AG08395 (cell line): ENCODE data around the gene JPH3.

ENCODE experiments used
- DNase-seq: peaks from one replicate; pipeline ENCODE4 v3.0.0; 2012; ENCODE audit warnings: mixed read lengths, low spot score

The JPH3 gene

DNA sequence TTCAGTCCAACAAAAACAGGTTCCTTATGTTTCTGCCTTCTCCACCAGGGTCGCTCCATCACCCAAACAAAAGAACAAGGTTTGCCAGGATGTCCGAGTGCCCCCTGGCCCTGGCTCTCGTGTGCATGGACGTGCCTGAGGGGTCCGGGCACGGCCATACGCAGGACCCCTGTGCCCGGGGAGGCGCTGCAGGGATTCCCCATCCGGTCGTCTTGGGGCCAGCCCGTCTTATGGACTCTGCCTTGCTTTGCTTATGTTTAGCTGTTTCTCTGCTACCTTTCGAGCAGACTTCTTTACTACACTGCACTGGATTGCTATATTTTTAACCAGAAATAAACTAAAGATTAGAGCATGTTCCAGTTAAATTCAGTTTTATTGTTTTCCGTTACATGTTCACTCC lies 95.5 kb downstream of the JPH3 start:
- DNase-seq, result no peak

DNA sequence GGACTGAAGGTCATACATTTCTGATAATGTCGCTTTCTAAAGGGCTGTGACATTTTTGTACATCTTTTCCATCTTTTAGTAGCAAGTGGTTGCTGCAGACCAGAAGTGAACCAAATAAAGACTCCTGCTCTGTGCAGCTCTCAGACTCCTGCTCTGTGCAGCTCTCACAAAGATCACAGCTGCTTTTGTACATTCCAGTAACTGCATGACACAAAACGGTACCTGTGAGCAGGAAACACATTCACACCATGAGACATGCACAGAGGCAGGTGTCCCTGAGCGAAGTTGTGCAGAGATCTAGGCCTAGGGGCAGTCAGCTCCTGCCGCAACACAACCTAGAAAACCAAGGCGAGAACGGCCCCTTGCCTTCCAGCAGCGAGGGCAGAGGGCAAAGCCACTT lies 95.9 kb downstream of the JPH3 start:
- DNase-seq, result no peak

DNA sequence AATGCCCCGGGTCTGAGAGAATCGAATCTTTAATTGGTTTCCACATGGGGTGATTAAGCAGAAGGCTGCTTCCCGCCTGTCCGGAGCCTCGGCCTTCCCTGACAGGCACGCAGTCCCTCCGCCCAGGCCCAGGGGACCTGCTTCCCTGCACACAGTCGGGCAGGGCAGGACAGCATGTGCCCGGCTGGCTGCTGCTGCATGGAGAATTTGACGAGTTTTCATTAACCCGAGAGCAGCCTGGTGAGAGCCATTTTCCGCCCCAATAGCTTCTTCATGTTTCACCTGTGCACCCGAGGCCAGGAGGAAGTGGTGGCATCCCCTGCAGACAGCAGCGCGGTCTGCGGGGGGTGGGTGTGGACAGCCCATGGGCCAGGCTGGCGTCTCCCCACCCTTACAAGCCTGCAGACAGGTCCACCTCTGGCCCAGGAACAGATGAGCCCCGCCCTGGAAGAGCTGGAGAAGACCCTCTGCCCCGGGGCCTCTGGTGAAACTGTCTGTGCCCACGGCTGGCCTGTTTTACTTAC lies 96.4 kb downstream of the JPH3 start:
- DNase-seq, result no peak

GRCh38 chr16:87700406-87701077 lies 98.2 kb downstream of the JPH3 start:
- DNase-seq, result no peak

DNA sequence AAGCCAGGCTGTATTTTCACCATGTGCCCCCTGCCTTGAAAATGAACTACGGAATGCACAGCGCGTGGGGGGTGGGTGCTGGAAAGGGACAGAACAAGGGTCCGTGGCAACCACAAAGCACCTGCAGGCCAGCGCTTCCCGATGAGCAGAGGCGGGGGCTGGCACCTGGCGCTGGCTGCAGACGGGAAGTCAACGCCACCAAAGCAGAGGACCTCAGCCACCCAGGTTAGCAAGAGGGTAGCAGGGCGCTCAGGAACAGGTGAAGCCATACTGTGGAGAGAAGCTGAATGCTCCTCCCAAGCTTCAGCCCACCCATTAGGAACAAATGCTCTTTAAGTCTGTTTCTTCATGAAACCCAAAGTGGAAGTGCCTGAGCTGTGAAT lies 98.8 kb downstream of the JPH3 start:
- no peak for DNase-seq

DNA sequence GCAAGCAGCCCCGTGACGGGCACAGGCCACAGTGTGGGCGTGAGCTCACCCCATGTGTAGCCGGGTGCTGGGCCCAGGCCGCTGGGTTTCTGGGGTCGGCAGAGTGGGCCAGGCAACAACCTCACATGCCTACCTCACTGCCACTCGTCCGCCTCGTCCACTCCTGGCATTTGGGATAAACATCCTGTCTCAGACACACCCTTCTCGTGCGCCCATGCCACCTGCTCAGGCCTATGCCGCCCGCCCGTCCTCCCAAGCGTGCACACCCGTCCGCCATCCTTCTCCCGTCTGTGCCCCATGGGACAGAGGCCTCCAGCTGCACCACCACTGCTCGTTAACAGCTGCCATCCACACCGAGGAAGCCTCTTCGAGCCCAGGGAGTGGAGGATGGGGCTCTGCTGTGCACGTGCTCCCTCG lies 99.2 kb downstream of the JPH3 start:
- no peak for DNase-seq

DNA sequence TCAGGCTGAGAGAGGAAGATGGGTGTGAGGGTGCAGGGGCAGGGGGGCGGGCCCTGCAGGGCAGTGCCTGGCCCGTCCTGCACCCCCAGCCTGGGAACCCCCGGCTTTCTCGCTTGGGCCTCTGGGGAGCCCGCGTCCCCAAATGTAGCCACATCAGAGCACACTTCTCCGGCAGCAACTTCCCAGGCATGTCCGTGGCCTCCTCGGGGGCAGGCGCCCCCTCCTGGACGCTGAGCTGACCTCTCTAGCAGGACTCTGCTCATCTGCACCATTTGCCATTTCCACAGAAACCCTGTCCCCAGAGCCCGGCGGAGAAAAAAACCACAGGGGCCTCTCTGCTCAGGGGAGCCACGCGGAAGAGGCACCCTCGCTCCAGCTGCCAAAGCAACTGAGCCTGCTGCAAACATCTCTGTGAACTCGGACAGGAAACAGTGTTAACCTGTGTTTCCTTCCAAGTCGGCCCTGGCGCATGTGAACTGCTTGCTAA lies 100.1 kb downstream of the JPH3 start:
- peak; percentile 57 for DNase-seq

DNA sequence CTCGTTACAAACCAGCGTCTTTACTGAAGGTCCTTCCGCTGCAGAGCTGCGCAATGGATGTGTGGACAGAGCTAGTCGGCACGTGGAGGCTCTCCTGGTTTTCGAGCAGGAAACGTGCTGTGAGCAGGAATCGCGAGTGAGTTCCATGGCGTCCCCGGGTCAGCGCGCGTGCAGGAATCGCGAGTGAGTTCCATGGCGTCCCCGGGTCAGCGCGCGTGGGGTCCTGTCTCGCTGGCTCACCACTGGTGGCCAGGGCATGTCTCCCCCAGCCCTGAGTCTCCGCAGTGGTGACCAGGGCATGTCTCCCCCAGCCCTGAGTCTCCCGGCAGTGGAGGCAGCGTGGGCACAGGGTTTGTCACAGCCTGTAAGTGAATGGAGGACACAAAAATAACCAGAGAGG lies 100.8 kb downstream of the JPH3 start:
- DNase-seq, result no peak

DNA sequence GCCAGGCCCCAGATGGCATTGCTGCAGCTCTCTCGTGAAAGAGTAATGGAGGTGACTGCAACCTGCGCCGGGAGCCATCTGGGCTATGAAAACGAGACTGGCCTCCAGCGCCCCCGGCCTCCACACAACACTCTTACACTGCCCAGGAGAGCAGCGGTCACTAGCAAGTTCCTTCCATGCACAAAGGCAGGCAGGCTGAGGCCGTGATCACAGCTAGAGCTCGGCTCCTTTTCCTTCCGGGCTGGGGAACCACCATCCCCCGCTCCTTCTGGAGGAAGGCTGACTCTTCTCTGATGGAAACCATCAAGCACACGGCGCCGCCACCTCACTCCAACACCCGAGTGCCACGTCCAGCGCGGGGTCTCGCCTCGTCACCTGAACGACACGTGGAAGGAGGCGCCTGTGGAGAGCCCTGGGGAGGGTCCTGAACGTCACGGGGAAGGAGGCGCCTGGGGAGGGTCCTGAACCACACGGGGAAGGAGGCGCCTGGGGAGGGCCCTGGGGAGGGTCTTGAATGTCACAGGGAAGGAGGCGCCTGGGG lies 101.6 kb downstream of the JPH3 start:
- DNase-seq, result no peak

- no peak for DNase-seq
Observed at GRCh38 chr16:87704754-87705353, 102.5 kb downstream of the JPH3 start.

GRCh38 chr16:87705771-87706277 lies 103.5 kb downstream of the JPH3 start:
- DNase-seq, result no peak

- no peak for DNase-seq
Observed at GRCh38 chr16:87706278-87707000, 104.1 kb downstream of the JPH3 start.

- DNase-seq, result no peak
Observed at GRCh38 chr16:87707097-87707496, 104.8 kb downstream of the JPH3 start.

DNA sequence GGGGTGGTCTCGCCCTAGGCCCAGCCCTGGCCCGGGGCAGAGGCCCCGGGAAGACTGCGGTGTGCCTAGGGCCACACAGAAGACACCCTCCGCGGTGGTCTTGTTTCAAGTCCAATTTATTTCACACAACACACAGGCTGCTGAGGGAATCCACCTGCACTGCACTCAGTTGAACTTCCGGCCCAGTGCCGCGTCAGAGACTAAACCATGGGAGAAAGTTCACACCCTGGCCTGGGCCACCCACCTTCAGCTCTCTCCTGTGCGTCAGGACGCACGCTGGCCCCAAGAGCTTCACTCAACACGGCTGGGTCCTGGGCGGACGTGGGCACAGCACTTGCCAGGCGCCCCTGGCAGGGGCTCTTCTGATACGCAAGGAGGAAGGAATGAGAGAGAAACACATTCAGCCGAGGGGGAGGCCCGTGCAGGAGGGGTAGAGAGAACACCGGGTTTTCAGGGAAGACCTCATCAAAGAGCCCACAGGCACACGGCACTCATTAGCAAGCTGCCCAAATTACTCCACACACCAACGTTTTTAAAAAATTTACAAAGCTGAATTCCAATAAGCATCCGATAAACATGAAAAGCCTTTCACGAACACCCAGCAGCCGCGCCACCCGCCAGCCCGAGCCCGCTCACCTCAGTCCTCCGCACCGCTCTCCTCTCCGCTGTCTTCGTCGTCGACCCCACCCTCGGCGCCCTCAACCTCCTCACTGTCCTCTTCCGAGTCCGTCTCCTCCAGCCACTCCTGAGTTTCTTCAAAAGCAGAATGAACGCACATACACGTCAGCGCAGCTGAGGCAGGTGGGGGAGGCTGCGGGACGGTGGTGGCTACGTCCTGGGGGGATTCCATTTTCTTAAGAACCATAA lies 105.6 kb downstream of the JPH3 start:
- DNase-seq, result no peak

DNA sequence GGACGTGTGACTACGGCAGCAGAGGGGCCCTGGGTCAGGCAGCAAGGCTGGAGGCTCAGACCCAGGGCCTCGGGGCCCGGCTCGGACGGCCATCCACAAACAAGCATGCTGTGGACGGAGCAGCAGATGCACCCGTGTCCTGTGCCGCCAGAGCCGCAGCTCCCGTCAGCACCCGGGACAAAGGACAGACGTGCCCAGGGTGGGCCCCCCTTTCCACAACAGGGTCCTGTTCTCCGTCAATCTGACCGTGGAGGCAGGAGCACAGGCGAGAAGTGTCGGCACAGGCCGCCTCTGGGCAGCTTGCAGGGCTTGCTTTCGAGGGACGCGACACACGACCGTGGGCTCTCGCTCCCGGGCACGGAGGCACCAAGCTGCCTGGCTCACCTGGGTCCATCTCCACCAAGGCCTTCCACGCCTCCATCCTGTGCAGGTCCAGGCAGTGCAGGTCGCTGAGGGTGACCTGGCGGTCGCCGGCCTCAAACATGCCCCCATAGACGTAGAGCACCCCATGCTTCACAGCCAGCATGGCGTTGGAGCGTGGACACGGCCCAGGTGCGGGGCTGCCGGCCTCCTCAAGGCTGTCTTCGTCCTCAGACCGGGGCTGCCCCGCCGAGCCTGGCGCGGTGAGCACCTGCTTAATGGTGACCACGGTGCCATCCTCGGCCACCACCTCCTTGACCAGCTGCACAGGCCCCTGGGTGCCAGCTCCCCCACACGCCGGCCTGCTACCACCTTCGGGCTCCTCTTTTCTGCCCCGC lies 106.8 kb downstream of the JPH3 start:
- DNase-seq, result no peak

DNA sequence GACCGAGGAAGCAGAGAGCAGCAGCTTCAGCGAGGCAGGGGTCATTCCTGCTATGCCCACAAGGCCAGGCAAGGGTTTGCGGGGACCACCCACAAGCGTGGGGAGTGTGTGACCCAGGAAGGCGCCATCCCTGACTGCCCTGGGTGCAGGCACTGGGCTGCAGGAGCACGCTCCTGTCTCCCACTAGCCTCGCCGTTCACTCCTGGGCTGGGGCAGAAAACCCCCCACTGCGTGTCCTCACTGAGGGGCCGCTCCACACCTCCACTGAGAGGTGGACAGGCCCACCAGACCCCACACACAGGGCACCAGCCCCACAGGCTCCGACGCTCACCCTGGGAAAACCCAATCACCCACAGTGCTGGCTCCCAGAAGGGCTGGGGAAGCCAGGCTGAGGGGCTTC lies 107.4 kb downstream of the JPH3 start:
- DNase-seq, result no peak

DNA sequence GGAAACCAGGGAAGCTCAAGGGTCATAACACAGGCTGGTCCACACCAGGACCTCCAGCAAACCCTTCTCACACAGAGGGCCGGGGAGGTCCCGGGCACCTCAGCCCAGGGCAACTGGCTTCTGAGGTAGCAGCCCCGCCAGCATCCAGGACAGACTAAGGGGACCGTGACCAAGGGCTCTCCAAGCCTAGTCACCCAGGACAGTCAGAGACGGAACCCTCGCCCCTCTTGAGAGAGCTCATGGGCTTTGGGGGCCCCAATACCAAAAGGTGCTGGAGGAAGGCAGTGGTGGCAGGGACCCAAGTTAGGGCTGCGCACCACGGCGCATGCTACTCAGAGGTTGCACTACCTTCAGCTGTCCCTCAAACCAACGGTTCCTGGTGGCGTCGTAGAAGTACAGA lies 108.6 kb downstream of the JPH3 start:
- DNase-seq, result no peak

- DNase-seq, result no peak
Observed at GRCh38 chr16:87712184-87712762, 110.0 kb downstream of the JPH3 start.

DNA sequence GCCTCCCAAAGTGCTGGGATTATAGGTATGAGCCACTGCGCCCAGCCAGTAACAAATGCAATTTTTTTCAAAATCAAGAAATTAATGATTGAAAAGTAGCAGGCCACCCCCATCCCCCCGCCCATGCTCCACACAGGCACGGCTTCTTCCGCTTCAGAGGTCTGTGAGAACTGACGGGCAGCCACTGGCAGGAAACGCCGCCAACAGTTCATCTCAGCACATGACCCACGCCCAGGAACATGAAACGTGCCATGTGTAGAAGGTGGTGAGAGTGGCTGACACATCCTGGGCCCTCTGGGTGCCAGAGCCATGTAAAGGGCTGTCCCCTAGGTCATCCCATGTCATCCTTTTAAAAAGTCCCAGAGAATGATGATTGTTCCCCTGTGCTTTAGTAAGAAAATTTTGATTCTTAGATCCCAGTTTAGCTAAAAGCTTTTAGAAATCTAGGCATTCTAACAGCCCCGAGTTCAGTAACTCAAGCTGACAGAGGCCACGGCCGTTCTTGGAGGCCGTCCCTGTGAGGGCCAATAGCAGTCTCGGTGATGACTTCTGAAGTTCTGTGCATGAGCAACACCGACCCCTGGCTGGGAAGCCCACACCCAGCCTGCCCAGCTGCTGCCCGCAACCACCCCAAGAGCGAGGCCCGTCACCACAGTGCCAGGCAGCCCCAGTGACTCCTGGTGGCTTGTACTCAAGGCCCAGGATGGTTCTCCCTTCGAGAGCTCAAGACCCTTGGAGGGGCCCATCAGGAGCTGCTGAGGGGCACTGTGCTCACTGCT lies 111.3 kb downstream of the JPH3 start:
- DNase-seq, result no peak

- DNase-seq, result no peak
Observed at GRCh38 chr16:87715231-87715630, 112.9 kb downstream of the JPH3 start.
